ENCODE data around the gene LRRC55.

The LRRC55 gene

GRCh38 chr11:57203882-57204480 lies 22.2 kb downstream of the LRRC55 start:
- DNase-seq = no peak

- DNase-seq = peak; percentile 78
These were observed 23.4 kb downstream of the LRRC55 start for GRCh38 chr11:57205041-57205641.

- no peak for DNase-seq
These were observed 25.4 kb downstream of the LRRC55 start for GRCh38 chr11:57207168-57207567.

GRCh38 chr11:57210781-57211180 lies 29.0 kb downstream of the LRRC55 start:
- DNase-seq = no peak

GRCh38 chr11:57213342-57214097 lies 31.8 kb downstream of the LRRC55 start:
- DNase-seq = no peak

DNA sequence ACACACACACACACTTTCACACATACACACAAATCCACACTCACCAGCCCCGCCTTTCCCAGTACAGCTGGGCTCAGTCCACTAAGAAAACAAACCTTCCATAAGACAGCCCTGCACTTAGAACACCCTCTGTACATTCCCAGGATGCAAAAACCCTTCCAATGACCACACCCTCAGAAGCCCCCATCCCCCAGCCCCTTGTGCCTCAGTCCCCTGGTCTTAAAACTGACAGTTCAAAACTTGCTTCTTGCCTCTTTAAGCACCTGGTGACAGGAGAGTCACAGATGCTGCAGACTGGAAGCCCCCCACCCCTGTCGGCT lies 32.3 kb downstream of the LRRC55 start:
- no peak for DNase-seq

DNA sequence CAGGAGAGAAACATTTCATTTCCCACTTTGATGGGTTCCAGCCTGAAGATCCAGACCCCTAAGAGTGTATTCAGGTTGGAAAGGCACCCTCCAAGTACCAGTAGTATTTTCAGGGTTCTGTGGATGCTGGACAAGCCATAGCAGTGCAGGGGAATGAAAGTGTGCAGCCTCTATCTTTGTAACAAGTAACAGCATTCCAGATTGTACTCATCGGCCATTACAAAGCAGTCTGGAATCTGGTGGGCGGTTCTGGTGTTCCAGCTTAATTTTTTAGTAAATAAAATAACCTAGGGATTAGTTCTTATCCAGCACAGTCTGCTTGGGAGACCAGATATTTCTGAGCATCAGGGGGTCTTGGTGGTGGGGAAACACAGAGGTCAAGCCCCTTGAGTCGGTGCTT lies 32.7 kb downstream of the LRRC55 start:
- DNase-seq = peak; percentile 77

DNA sequence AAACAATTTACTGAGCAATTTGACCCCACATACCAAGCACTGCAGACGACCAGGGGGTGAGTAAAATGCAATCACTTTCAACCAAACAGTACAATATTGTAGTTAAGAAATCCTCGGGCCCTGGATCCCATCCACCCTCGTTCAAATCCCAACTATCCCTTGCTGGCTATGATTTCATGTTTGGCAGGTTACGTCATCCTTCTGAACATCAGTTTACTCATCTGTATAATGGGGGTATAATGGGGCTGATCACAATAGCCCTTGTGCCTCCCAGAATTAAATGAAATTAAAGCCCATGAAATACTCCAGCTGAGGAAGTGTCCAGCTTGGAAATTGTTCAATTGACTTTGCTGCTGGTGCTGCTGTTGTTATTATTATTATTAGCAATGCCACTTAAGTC lies 34.7 kb downstream of the LRRC55 start:
- DNase-seq = no peak

DNA sequence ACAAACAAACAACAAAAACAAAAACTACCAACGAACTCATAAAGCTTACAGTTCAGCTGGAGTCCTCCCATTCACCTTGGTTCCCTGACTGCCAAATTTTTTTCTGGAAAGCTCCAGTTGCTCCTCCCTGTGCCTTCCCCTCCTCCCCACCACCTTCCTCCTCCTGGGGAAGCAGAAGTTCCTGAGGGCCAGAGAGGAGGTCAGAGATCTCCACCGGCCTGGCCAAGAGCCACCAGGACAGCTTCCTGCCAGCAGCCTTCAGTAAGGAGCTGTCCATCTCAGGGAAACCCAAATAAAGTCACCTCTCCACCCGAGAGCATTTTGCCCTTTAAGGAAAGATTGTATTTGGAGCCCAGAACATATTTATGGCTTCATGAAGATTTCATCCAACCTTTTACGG lies 35.3 kb downstream of the LRRC55 start:
- no peak for DNase-seq

DNA sequence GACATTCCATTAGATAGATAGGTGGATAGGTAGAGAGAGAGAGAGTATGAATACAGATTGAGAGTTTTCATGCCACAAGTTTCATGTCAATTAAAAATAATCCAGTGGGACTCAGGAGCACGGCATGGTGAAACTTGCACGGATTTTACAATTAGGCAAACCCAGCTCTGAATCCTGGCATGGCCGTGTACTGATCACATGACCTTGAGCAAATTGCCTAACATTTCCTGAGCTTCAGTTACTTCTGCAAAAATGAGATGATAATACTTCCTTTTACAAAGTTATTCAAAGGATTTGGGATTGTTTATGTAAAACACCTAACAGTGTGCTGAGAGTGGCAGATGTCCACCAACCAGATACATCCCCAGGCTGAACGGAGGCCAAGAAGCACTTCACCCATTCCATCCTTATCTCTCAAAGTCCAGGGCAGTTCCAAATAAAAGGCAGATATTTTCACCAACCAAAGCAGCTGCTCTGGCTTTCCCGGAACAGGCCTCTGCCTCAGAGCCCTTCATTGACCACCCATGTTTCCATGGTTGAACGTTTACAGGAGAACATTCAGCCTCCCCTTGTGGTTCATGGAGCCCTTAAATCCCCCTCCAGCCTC lies 37.4 kb downstream of the LRRC55 start:
- peak; percentile 31 for DNase-seq

- no peak for DNase-seq
These were observed 40.5 kb downstream of the LRRC55 start for GRCh38 chr11:57222239-57222638.

GRCh38 chr11:57223601-57224000 lies 41.8 kb downstream of the LRRC55 start:
- DNase-seq = no peak

GRCh38 chr11:57224128-57224527 lies 42.4 kb downstream of the LRRC55 start:
- no peak for DNase-seq

DNA sequence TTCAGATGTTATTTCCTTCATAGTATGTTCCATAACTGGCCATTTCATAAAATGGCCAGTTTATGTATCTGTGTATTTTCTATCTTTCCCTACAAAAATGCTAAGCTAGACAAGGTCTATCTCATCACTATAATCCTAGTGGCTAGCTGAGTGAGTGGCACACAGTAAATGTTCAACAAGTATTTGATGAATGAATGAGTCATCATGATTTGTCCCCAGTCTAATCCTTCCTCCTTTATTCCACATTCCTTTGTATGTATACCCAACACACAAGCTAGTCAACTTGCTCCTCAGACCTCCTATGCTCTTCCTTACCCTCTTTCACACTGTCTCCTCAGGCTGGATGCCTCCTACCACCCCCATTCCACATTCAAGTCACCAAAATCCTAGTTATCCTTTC lies 42.8 kb downstream of the LRRC55 start:
- DNase-seq = peak; percentile 22

- no peak for DNase-seq
These were observed 46.8 kb downstream of the LRRC55 start for GRCh38 chr11:57228600-57228999.

DNA sequence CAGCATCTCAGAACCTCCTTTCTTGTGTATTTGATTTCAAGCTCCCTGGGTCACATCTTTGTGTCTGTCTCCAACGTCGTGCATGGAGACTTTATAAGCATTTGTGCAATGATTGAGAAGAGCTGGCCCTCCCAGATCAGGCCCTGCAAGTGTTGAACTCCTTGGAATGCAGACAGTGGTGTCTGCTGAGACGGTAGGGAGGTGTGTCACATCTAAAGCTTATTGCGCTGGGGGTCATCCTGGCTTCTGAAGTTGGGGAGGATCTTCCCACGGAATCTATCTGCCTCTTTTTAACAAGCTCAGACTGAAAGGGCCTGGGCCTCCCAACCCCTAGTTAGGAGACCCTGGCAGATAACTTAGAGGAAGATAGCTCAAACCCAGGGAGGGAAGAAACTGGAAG lies 48.6 kb downstream of the LRRC55 start:
- no peak for DNase-seq

GRCh38 chr11:57230791-57231538 lies 49.2 kb downstream of the LRRC55 start:
- DNase-seq = no peak

DNA sequence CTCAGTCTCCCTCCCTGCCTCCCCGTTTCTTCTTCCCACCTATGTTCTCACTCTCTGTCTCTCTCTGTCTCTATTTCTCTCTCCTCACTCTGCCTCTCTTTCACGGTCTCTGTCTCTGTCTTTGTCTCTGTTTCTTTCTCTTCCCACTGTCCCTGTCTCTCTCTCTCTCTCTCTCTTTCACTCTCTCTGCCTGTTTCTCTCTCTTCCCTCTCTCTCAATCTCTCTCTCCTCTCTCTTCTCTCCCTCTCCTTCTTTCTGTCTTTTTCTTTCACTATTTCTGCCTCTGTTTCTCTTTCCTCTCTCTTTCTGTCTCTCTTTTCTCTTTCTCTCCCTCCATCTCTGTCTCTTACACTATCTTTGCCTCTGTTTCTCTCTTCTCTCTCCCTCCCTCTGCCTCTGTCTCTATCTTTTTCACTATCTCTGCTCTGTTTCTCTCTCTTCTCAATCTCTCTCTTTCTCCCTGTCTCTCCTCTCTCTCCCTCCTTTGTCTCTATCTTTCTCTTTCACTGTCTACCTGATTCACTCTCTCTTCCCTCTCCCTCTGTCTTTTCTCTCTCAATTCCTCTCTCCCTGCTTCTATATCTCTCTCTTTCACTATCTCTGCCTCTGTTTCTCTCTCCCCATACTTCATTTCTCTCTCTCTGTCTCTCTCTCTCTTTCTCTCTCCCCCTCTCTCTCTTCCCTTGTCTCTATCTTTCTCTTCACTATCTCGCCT lies 49.9 kb downstream of the LRRC55 start:
- no peak for DNase-seq

GRCh38 chr11:57233702-57234101 lies 51.9 kb downstream of the LRRC55 start:
- DNase-seq = no peak

GRCh38 chr11:57235761-57236703 lies 54.3 kb downstream of the LRRC55 start:
- no peak for DNase-seq

GRCh38 chr11:57237204-57237681 lies 55.5 kb downstream of the LRRC55 start, which contains the start of gene APLNR:
TSS of gene APLNR (minus strand) at chr11:57237250. CDS start at chr11:57237004, 246 bp downstream.
- no peak for DNase-seq

Measured in NCI-H226 (cell line).